Activated CD4-positive, alpha-beta memory T cell treated with anti-CD3 and anti-CD28 coated beads, Interleukin-2, amount 10 ng/mL, durations not matched to agents 7 days and 5 days (primary cell): ENCODE measurements around the gene ZNG1F. TPM values are rescaled to one million over a fixed set of nuclear protein-coding genes. Genes with fewer than 3 reads are reported as not detected.
"Not testable (repeated sequence)": the region's sequence is repeated elsewhere in the genome, so short reads cannot be mapped to it uniquely, and the experiment has no call there.

Experiments
- CTCF ChIA-PET: fragments of 350-600 bp; sonication (Branson Sonifier 250); formaldehyde crosslinking; loops from one replicate; lab custom pipeline; 2021; ENCODE audit warnings: antibody characterized with exemption, inconsistent platforms; lab: Charles Lee
- POLR2A ChIA-PET: fragments of 350-600 bp; sonication (Branson Sonifier 250); formaldehyde crosslinking; loops from one replicate; lab custom pipeline; 2021; ENCODE audit warnings: antibody characterized with exemption; lab: Charles Lee
- DNase-seq: peaks from one replicate; pipeline ENCODE4 v3.0.0-alpha.2; 2020
- H3K27ac Mint-ChIP-seq: one replicate; pipeline ENCODE4 v1.8.0; 2021; ENCODE audit warnings: mild to moderate bottlenecking, mixed read lengths
- H3K27me3 Mint-ChIP-seq: one replicate; pipeline ENCODE4 v1.8.0; 2021; ENCODE audit warnings: mixed read lengths
- H3K36me3 Mint-ChIP-seq: one replicate; pipeline ENCODE4 v1.8.0; 2021; ENCODE audit warnings: low read depth, mixed read lengths
- H3K4me1 Mint-ChIP-seq: one replicate; pipeline ENCODE4 v1.8.0; 2021; ENCODE audit warnings: mixed read lengths
- H3K4me3 Mint-ChIP-seq: one replicate; pipeline ENCODE4 v1.8.0; 2021; ENCODE audit warnings: mild to moderate bottlenecking, mixed read lengths
- H3K9me3 Mint-ChIP-seq: one replicate; pipeline ENCODE4 v1.8.0; 2021; ENCODE audit warnings: mixed read lengths
- total RNA-seq, 2 experiments: library from RNA; stranded (reverse); gene quantifications; one replicate each; pipeline ENCODE4 v1.2.3, GENCODE V29; 2021

The ZNG1F gene
- 1 to 10 TPM; 5.7 to 8.6 TPM for total RNA-seq

DNA sequence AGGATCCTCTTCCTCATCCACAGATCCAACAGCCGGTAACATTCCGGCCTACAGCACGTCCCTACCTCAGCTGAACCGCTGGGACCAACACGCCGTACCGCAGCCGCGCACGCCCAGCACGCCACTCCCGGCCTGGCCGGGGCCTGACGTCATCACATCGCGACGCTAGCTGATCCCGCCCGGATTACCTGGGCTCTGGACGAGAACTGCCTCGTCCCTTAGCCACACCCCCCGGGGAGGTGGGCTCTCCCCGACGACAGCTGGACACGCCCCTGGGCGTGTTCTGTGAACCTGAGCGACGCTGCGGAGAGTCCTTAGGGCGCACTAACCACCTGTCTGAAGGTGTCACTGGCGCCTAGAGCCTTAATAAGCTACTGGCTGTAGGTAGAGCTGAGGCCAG lies at the start of gene ZNG1F:
TSS of gene ZNG1F (minus strand) at position 101 of the 400 bp plus-strand sequence. CDS start at position 42, 59 bp downstream.
- CTCF ChIA-PET, H3K4me1 Mint-ChIP-seq, H3K36me3 Mint-ChIP-seq, H3K9me3 Mint-ChIP-seq, DNase-seq, H3K27me3 Mint-ChIP-seq, POLR2A ChIA-PET, H3K4me3 Mint-ChIP-seq, H3K27ac Mint-ChIP-seq: not testable (repeated sequence)

DNA sequence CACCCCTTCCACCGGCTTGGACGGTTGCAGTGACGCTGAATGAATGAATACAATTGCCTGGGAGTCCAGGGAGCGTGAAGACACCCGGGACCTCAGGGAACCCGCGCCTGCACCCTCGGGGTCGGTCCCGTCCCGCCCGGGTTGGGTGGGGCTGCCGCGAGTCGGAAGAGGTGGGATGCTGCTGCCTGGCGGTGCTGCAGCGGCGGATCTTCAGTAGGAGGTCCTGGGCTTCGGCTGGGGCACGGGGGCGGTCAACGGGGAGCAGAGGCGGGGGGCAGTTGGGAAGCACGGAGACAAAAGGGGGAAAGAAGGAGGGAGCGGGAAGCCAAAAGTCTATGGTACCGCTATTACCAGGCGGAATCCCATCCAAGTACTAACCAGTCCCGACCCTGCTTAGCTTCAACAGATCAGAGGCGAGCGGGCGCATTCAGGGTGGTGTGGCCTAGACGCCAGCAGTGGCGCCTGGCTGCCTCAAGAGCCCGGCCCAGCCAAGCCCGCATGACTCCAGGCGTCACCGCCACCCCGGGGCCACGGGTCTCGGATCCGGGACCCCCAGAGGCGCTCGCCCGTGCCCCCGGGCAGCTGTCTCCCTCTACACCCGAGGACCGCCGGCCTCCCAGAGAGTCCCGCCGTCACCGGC lies 48.1 kb upstream of the ZNG1F start:
- H3K27ac Mint-ChIP-seq, H3K36me3 Mint-ChIP-seq, H3K4me3 Mint-ChIP-seq, CTCF ChIA-PET, H3K4me1 Mint-ChIP-seq, H3K27me3 Mint-ChIP-seq, POLR2A ChIA-PET: not testable (repeated sequence)
- peaks cover 23% of the 10 kb centered on the region for H3K9me3 Mint-ChIP-seq
- peak; percentile 41 for DNase-seq

DNA sequence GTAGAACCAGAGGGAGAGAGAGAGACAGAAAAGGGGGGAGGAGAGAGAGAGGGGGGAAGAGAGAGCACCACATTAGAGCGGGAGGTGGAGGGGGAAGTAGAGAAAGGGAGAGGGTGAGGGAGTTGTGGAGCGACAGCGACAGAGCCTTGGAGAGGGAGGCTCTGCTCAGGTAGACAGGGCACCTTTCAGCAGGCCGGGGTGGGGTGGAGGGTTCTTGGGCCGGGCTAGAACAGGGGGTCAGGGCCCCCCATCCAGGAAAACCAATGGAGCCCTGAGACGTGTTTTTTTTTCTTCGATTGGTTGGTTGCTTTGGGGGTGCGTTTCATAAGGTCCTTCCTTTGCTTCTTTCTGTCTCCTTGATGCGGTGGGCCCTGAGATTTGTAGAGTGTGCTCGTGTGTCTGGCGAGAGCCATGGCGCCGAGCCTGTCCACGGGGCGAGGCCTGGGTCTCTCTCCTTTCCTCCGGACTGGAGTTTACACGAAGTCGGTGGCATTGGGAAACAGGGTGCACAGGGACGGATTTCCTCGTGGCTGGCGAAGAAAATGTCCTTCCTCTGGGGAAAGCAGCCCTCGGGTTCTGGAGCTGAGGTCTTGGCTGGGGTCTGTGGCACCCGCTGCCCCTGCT lies 47.5 kb upstream of the ZNG1F start:
- H3K4me1 Mint-ChIP-seq, DNase-seq, H3K27ac Mint-ChIP-seq, H3K36me3 Mint-ChIP-seq, H3K4me3 Mint-ChIP-seq, CTCF ChIA-PET, H3K27me3 Mint-ChIP-seq, POLR2A ChIA-PET: not testable (repeated sequence)
- peaks cover 23% of the 10 kb centered on the region for H3K9me3 Mint-ChIP-seq

DNA sequence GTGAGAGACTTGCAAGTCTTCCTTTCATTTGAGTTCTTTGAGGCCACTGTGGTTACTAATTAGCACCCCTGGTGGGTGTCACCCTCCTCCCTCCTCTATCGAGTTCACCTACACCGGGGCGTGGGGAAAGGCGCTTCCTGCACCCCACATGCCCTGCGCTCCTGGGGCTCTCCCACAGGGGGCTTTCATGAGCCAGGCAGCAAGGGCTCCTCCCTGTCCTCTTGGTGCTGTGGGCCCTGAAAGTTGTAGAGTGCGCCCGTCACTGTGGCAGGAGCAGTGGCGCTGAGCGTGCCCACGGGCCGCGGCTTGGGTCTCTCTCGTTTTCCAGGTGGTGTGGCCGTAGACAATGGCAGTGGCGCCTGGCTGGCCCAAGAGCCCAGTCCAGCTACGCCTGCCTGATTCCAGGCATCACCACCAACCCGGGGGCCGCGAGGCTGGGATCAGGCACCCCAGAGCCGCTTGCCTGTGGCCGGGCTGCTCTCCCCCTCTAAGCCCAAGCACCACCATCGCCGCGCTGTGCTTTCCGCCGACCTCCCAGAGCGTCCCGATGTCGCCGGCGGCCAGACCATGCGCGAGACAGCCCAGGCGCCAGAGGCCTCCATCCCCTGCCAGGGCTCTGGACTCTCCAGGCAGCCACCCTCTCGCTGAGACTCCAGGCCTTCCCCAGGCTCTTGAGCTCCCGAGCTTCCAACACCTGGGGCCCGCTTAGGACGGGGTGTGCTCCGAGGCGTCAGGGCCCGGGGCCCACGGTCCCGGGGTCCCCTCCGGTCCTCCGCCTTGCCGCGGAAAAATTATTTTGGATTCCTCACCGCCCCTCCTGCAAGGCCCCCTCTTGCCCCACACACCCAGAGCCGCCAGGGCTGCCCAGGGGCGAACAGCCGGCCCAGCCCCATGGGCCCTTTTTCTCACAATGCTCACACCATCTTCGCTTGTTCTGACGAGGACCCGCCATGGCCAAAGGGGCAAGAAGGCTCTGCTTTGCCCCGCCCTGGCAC lies 46.0 kb upstream of the ZNG1F start:
- H3K27me3 Mint-ChIP-seq, H3K27ac Mint-ChIP-seq, POLR2A ChIA-PET, H3K36me3 Mint-ChIP-seq, H3K4me1 Mint-ChIP-seq, CTCF ChIA-PET: not testable (repeated sequence)
- Mint-ChIP-seq H3K4me3 (peak overlapping the region; percentile 47), H3K9me3 (peaks cover 18% of the 10 kb centered on the region)
- peak; percentile 69 for DNase-seq

DNA sequence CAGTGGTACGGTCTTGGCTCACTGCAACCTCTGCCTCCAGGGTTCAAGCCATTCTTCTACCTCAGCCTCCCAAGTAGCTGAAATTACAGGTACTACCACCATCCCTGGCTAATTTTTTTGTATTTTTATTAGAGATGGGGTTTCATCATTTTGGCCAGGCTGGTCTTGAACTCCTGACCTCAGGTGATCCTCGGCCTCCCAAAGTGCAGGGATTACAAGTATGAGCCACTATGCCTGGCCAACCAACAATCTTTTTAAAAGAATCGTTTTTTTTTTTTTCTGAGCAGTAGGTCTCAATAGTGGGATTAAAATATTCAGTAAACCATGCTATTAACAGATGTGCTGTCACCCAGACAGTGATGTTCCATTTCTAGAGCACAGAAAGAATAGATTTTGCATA lies 45.1 kb upstream of the ZNG1F start:
- H3K27me3 Mint-ChIP-seq, POLR2A ChIA-PET, H3K27ac Mint-ChIP-seq, CTCF ChIA-PET, DNase-seq, H3K4me3 Mint-ChIP-seq, H3K36me3 Mint-ChIP-seq, H3K4me1 Mint-ChIP-seq: not testable (repeated sequence)
- peaks cover 17% of the 10 kb centered on the region for H3K9me3 Mint-ChIP-seq

DNA sequence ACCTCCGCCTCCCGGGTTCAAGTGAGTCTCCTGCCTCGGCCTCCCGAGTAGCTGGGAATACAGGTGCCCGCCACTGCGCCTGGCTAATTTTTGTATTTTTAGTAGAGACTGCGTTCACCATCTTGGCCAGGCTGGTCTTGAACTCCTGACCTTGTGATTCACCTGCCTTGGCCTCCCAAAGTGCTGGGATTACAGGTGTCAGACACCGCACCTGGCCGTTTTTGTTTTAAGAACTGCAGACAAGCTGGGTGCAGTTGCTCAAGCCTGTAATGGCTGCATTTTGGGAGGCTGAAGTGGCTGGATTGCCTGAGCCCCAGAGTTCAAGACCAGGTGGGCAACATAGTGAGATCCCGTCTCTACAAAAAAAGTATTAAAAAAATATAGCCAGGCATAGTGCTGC lies 43.2 kb upstream of the ZNG1F start:
- DNase-seq, CTCF ChIA-PET, H3K4me3 Mint-ChIP-seq, H3K27me3 Mint-ChIP-seq, POLR2A ChIA-PET, H3K4me1 Mint-ChIP-seq, H3K27ac Mint-ChIP-seq, H3K36me3 Mint-ChIP-seq: not testable (repeated sequence)
- peaks cover 12% of the 10 kb centered on the region for H3K9me3 Mint-ChIP-seq

DNA sequence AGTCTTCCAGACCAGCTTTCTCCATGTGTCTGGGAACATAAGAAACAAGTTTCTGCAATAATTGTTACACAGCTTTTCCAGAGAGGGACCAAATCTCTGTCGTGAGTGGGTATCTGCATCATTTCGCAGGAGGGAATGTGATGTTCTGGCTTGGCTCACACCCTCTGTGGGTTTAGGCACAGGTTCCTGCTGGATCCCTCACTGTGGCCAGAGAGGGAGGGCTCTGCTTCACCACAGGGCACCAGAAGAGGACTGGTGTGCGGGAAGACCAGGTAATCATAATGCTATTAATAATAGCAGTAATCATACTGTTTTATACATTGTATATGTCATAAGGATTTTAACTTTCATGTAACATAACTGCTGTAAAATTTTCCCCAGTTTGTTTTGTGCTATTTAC lies 41.3 kb upstream of the ZNG1F start:
- H3K9me3 Mint-ChIP-seq, POLR2A ChIA-PET, H3K4me3 Mint-ChIP-seq: not testable (repeated sequence)

DNA sequence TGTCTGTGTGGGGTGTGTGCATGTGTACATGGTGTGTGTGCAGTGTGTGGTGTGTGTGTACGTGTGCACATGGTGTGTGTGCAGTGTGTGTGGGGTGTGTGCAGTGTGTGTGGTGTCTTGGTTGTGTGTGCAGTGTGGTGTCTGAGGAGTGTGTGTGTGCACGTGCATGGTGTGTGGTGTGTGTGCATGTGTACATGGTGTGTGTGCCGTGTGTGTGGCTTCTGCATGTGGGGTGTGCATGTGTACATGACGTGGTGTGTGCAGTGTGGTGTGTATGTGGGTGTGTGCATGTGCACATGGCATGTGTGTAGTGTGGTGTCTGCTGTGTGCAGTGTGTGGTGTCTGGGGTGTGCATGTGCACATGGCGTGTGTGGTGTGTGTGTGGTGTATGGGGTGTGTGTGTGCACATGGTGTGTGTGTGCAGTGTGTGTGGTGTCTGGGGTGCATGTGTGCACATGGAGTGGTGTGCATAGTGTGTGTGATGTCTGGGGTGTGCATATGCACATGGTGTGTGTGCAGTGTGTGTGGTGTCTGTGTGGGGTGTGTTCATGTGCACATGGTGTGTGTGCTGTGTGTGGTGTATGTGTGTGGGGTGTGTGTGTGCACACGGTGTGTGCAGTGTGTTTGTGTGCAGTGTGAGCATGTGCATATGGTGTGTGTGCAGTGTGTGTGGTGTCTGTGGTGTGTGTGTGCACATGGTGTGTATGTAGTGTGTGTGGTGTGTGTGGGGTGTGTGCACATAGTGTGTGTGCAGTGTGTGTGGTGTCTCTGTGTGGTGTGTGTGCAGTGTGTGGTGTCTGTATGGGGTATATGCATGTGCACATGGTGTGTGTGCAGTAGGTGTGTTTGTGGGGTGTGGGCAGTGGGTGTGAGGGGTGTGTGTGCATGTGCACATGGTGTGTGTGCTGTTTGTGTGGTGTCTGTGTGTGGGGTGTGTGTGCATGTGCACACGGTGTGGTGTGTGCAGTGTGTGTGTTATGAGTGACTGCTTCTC lies 40.6 kb upstream of the ZNG1F start:
- Mint-ChIP-seq H3K4me3 (no peak overlapping the region), H3K27ac (no peak overlapping the region), H3K36me3 (no peaks in the 10 kb centered on the region), H3K9me3 (peaks cover 3% of the 10 kb centered on the region), H3K27me3 (no peaks in the 10 kb centered on the region), H3K4me1 (peaks cover 3% of the 10 kb centered on the region)
- ChIA-PET CTCF (no interaction called here), POLR2A (no interaction called here)
- no peak for DNase-seq

More for the DNA sequence above, 41.3 kb upstream of the ZNG1F start:
- H3K27me3 Mint-ChIP-seq, CTCF ChIA-PET, H3K36me3 Mint-ChIP-seq, H3K27ac Mint-ChIP-seq, DNase-seq, H3K4me1 Mint-ChIP-seq: not testable (repeated sequence)

DNA sequence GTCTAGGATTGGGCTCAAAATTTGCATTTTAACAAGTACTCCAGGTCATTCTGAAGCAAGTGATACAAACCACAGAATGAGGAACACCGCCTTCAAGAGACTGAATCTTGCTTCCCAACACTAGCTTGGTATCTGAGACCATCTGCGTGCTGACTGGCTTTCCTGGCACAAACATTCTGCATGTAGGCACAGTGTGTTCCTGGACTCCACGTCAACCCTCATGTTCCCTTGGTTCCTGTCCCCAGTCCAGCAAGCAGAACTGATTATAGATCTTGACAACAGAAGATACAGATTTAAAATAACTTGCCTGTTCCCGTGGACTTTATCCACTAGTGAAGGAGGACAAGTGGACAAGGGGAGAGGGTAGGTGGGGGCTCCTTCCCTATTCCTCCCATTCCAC lies 30.7 kb upstream of the ZNG1F start:
- H3K9me3 Mint-ChIP-seq, CTCF ChIA-PET, H3K4me1 Mint-ChIP-seq, H3K27ac Mint-ChIP-seq, H3K4me3 Mint-ChIP-seq, DNase-seq, H3K27me3 Mint-ChIP-seq, POLR2A ChIA-PET, H3K36me3 Mint-ChIP-seq: not testable (repeated sequence)

DNA sequence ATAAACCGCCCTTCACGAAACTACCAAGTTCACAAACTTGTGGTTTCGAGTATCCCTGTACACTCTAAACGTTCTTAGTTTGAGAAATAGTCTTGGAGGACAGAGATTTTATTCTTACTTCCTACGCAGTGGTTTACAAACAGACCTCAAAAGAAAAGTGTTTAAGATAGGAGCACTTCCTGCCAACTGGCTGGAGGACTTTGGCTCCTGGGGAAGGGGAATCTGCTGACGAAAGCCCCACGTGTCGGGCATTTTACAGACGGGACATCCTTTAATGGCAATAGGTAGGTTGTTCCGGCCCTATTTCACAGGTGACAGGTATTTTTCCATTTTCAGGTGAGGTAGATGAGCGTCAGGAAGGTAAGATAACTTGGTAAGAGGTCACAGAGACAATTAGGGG lies 678 bp downstream of the ZNG1F start:
- H3K36me3 Mint-ChIP-seq, H3K27ac Mint-ChIP-seq, H3K27me3 Mint-ChIP-seq, H3K4me1 Mint-ChIP-seq, DNase-seq, H3K9me3 Mint-ChIP-seq, CTCF ChIA-PET, POLR2A ChIA-PET, H3K4me3 Mint-ChIP-seq: not testable (repeated sequence)

DNA sequence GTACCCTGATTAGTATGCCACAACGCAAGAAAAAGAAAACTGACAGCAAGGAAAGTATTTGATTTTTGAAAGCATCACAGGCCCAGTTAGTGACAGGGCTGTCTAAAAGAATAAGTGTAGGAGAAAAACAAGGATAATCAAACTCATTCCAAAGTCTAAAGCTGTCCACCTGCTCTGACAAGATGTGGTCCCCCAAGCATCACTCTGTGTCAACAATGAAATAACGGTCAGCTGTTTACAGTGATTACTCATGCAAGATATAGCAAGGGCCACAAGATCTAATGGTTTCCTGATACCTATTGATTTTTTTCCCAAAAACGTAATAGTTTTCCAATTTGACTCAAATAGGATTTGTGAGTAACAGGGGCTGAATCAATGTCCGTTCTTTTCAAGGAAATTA lies 14.1 kb downstream of the ZNG1F start:
- POLR2A ChIA-PET, H3K27ac Mint-ChIP-seq, H3K27me3 Mint-ChIP-seq, H3K4me3 Mint-ChIP-seq, H3K9me3 Mint-ChIP-seq, DNase-seq, H3K4me1 Mint-ChIP-seq, CTCF ChIA-PET, H3K36me3 Mint-ChIP-seq: not testable (repeated sequence)

DNA sequence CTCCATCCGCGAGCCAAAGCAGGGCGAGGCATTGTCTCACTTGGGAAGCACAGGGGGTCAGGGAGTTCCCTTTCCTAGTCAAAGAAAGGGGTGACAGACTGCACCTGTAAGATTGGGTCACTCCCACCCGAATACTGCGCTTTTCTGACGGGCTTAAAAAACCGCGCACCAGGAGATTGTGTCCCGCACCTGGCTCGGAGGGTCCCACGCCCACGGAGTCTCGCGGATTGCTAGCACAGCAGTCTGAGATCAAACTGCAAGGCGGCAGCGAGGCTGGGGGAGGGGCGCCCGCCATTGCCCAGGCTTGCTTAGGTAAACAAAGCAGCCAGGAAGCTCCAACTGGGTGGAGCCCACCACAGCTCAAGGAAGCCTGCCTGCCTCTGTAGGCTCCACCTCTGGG lies 39.0 kb downstream of the ZNG1F start:
- POLR2A ChIA-PET, H3K27ac Mint-ChIP-seq, DNase-seq, H3K4me3 Mint-ChIP-seq, H3K4me1 Mint-ChIP-seq, H3K27me3 Mint-ChIP-seq, CTCF ChIA-PET, H3K36me3 Mint-ChIP-seq, H3K9me3 Mint-ChIP-seq: not testable (repeated sequence)
